GM12874 (cell line): ENCODE results near the gene CYP4F3.

Experiments used
- TF ChIP-seq, protein P1 (sequence below): IDR thresholded peaks from 2 replicates; pipeline ENCODE4 v1.5.1; 2011; ENCODE audit warnings: low read depth, mild to moderate bottlenecking, control low read depth, low read length, moderate library complexity; ENCODE audit not compliant: insufficient read depth

Gene CYP4F3

DNA sequence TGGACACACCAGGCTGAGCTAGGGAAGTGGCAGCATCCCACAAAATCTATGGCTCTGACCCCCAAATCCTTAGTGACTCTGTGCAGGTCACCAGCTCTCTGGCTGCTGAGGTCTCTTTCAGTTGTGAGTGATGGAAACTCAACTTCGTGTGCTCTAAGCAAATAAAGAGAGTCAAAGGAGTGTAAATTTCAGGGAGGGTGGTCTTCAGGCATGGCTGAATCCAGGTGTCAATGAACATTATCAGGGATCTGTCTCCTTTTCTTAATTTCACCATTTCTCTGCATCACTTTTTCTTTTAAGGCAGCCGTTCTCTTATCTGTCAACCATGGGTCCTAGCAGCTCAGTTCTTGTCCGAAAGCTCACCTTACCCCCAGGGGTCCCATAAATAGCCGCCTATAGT, 38.4 kb downstream of the CYP4F3 start:
- TF ChIP-seq, protein P1, sequence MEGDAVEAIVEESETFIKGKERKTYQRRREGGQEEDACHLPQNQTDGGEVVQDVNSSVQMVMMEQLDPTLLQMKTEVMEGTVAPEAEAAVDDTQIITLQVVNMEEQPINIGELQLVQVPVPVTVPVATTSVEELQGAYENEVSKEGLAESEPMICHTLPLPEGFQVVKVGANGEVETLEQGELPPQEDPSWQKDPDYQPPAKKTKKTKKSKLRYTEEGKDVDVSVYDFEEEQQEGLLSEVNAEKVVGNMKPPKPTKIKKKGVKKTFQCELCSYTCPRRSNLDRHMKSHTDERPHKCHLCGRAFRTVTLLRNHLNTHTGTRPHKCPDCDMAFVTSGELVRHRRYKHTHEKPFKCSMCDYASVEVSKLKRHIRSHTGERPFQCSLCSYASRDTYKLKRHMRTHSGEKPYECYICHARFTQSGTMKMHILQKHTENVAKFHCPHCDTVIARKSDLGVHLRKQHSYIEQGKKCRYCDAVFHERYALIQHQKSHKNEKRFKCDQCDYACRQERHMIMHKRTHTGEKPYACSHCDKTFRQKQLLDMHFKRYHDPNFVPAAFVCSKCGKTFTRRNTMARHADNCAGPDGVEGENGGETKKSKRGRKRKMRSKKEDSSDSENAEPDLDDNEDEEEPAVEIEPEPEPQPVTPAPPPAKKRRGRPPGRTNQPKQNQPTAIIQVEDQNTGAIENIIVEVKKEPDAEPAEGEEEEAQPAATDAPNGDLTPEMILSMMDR: no peak

- TF ChIP-seq, protein P1: no peak
Observed at GRCh38 chr19:15680478-15681322, 40.0 kb downstream of the CYP4F3 start.

GRCh38 chr19:15683411-15683810, 42.7 kb downstream of the CYP4F3 start:
- TF ChIP-seq, protein P1: no peak

GRCh38 chr19:15684828-15685227, 44.1 kb downstream of the CYP4F3 start:
- TF ChIP-seq, protein P1: no peak

GRCh38 chr19:15696654-15697194, 56.0 kb downstream of the CYP4F3 start:
- TF ChIP-seq, protein P1: no peak

DNA sequence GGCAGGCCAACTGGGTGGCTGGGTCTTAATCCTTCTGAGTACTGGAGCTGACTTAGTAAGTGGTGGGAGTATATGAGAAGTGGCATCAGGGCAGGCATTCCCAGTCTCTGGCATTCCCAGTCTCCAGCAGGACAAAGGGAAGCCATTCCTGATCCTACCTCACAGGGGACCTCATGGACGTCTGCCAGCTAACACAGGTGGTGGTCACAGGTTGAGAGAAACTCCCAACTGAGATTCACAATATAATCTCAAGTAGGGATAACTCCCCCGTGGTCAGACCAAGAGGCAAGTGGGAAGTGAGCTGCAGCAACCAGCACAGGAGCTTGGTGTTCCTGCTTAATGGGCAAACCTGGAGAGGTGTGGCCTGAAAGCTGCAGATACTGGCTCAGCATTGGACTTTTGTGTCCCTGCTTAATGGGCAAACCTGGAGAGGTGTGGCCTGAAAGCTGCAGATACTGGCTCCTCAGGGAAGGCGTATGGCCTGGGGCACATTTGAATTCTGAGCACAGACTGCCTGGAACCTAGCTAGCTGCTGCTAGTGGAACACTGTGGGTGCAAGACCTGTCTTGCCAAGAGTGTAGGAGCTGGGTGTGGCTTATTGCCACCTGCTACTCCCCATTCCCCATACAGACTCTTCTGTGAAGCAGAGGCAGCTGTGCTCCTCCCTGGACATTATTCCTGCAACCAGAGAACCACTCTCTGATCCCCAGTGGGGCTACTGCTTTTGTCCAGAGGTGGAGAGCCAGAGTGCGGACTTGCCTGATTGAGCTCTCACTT, 61.2 kb downstream of the CYP4F3 start:
- TF ChIP-seq, protein P1: no peak

- TF ChIP-seq, protein P1: no peak
Observed at GRCh38 chr19:15702534-15702930, 61.8 kb downstream of the CYP4F3 start.
